ENCODE results near the gene GEN1.

GEN1 gene

DNA sequence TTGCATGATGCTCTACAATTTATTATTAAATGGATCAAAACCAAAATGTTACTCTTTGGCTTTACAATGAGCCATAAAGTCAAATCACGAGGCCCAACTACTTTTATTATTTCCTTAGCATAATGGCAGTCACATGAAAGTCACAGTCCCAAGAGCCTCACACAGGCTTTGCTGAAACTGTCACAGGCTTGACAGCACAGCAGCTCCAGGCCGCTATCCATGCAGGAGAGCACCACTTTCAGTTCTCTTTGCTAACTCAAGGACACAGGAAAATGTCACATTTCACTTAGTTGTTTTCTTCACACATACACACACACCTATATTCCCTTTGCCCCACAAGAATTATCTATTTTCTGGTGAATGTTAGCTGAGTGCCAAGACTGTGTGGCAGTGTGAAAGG, 51.2 kb downstream of the GEN1 start:
- ChIA-PET POLR2A (ENCODE audit: low non-redundant PET) (interaction anchor here (0.7 kb wide), 1 partner anchor 12 kb away, joined by 3 read pairs; no protein-coding TSS in a partner anchor), CTCF (interaction anchor here (0.6 kb wide), 1 partner anchor 96 kb away, joined by 3 read pairs; no protein-coding TSS in a partner anchor)
- TF ChIP-seq, protein P1, sequence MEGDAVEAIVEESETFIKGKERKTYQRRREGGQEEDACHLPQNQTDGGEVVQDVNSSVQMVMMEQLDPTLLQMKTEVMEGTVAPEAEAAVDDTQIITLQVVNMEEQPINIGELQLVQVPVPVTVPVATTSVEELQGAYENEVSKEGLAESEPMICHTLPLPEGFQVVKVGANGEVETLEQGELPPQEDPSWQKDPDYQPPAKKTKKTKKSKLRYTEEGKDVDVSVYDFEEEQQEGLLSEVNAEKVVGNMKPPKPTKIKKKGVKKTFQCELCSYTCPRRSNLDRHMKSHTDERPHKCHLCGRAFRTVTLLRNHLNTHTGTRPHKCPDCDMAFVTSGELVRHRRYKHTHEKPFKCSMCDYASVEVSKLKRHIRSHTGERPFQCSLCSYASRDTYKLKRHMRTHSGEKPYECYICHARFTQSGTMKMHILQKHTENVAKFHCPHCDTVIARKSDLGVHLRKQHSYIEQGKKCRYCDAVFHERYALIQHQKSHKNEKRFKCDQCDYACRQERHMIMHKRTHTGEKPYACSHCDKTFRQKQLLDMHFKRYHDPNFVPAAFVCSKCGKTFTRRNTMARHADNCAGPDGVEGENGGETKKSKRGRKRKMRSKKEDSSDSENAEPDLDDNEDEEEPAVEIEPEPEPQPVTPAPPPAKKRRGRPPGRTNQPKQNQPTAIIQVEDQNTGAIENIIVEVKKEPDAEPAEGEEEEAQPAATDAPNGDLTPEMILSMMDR (conservative IDR thresholded peaks at IDR 0.05; ENCODE audit: low read depth), result no peak
- no peak for DNase-seq (ENCODE audit: low spot score)
- no peak overlapping the region for H3K27ac ChIP-seq

DNA sequence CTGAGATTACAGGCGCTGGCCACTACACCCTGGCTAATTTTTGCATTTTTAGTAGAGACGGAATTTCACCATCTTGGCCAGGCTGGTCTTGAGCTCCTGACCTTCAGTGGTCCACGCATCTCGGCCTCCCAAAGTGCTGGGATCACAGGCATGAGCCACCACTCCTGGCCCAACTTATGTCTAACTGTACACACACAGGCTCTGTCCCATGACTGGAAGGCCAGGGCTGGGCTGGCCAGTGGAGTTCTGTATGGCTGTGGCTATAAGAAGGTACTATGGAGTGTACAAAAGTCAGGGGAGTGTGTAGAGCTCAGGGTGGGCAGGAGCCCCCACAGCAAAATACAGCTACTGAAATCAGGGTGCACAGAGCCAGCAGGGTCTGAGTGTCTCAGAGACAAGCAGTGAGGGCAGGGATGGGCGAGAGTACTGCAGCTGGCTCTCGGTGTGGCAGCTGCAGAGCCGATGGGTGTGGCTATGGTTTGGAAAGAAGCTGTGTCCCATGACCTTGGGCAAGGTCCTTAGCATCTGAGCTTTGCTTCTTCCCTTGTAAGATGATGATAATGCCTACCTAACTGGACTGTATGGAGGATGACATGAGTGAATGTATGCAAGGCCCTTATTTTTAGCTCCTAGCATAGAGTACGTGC, 51.9 kb downstream of the GEN1 start:
- POLR2A ChIA-PET (ENCODE audit: low non-redundant PET), result no interaction called here
- TF ChIP-seq, protein P1 (conservative IDR thresholded peaks at IDR 0.05; ENCODE audit: low read depth), result no peak
- CTCF ChIA-PET, result interaction anchor here (0.6 kb wide), 1 partner anchor 41 kb away, joined by 3 read pairs; no protein-coding TSS in a partner anchor
- no peak for DNase-seq (ENCODE audit: low spot score)
- no peak overlapping the region for H3K27ac ChIP-seq

DNA sequence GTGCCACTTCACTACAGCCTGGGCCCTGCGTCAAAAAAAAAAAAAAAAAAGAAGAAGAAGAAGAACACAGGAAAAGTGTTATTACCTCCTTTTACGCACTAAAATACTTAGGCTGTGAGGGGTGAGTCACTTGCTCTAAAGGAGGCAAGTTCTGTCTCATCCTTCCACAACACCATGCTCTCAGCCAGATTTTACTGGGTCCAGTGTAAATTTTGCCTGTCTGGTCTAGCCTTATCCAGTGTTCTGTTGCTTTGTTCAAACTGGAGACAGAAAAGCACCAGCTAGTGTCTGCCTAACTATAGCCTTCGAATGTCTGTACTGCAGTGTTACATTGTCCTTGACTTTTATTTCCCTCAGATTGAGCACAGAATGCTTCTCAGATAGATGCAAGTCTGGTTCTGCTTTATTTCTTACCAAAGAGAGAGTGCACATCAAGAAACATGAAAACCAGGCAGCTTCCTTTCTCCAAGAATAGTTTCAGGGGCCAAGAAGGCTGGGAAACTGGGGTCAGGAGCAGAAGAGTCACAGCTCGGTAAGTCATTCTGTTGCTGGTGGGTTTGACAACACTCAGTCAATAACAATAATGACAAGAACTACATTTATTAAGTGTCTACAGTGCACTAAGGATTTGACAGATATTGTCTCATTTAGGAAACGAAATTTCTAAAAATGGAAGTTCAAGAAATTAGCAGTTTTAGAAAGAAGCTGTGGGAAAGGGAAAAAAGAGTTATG, 59.2 kb downstream of the GEN1 start:
- POLR2A ChIA-PET (ENCODE audit: low non-redundant PET), result no interaction called here
- H3K27ac ChIP-seq, result peak overlapping the region; percentile 94
- CTCF ChIA-PET, result interaction anchor here (0.6 to 1.6 kb wide), 2 partner anchors 18 to 25 kb away, joined by 3 to 8 read pairs; no protein-coding TSS in a partner anchor
- DNase-seq (ENCODE audit: low spot score), result peak; percentile 70
- TF ChIP-seq, protein P1 (conservative IDR thresholded peaks at IDR 0.05; ENCODE audit: low read depth), result no peak

DNA sequence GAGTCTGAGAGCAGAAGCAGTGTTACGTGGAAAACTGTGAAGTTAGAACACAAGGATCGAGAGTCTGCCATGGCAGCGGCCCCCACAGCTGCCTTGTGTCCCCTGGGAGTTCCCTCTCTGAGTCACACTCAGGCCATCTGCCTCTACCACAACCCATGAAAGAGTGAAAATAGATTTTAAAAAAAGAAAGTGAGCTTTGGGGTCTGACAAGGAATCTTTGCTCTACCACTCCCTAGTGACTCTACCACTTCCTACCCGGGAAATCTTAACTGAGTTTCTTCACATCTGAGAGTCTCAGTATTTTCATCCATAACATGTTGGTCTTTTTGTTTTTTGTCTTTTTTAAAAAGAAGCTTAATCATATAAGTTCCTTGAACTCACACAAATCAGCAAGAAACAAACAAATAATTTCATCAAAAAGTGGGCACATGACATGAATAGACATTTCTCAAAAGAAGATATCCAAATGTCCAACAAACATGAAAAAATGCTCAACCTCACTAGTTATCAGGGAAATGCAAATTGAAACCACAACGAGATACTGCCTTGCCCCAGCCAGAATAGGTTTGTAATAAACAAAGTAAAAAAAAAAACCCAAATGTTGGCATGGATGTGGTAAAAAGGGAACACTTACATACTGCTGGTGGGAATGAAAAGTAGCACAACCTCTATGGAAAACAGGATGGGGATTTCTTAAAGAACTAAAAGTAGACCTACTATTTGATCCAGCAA, 60.0 kb downstream of the GEN1 start:
- no peak for DNase-seq (ENCODE audit: low spot score)
- TF ChIP-seq, protein P1 (conservative IDR thresholded peaks at IDR 0.05; ENCODE audit: low read depth), result no peak
- H3K27ac ChIP-seq, result peak overlapping the region; percentile 94
- ChIA-PET CTCF (interaction anchor here (1.6 kb wide), 1 partner anchor 17 kb away, joined by 8 read pairs; no protein-coding TSS in a partner anchor), POLR2A (ENCODE audit: low non-redundant PET) (no interaction called here)

DNA sequence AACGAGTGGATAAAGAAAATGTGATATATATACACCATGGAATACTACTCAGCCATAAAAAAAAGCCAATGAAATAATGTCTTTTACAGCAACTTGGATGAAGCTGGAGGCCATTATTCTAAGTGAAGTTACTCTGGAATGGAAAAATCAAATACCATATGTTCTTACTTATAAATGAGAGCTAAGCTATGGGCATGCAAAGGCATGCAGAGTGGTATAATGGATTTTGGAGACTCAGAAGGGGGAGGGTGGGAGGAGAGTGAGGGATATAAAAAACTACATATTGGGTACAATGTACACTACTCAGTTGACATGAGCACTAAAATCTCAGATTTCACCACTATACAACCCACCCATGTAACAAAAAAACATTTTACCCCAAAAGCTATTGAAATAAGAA, 60.7 kb downstream of the GEN1 start:
- no peak for DNase-seq (ENCODE audit: low spot score)
- ChIA-PET POLR2A (ENCODE audit: low non-redundant PET) (no interaction called here), CTCF (no interaction called here)
- no peak overlapping the region for H3K27ac ChIP-seq
- TF ChIP-seq, protein P1 (conservative IDR thresholded peaks at IDR 0.05; ENCODE audit: low read depth), result no peak

DNA sequence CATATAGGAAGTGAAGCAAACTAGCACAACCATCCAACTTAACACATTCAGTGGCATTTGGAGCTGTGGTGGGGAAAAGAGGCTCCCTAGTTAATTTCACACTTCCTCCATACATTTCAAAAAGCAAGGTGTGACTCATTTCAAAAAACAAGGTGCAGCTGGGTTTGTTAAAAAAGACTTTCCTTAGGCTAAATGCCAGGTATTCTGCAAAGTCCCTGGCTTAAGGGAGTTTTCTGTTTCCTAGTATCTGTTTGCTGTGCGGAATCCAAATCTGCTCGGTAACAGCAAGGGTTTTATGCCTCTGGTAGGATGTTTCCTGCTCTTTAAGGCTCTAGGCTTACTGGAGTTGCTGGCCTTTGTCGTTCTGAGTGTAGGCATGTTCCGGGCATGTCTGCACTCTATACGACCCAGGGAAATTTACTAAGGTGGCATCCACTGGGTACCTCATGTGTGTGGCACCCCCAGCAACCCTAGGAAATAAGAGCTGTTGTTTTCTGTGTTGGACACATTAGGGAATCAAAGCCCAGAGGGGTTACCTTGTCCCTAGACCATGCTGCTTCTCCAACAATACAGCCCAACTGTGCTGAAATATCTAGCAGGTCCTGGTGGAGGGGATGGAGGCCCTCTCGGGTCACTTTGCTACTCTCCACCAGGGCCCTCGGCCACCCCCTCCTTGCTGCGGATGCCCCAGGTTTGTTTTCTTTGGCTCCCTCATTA, 61.7 kb downstream of the GEN1 start:
- POLR2A ChIA-PET (ENCODE audit: low non-redundant PET), result no interaction called here
- DNase-seq (ENCODE audit: low spot score), result peak; percentile 71
- peak overlapping the region; percentile 100 for H3K27ac ChIP-seq
- CTCF ChIA-PET, result no interaction called here
- TF ChIP-seq, protein P1 (conservative IDR thresholded peaks at IDR 0.05; ENCODE audit: low read depth), result no peak

All from RWPE1 (cell line).